ENCODE measurements around the gene PPP1R10.
A peak's percentile ranks its signal among the peaks of the same experiment; 100 is the strongest.
"Not testable (repeated sequence)": the region's sequence is repeated elsewhere in the genome, so short reads cannot be mapped to it uniquely, and the experiment has no call there.

Gene PPP1R10

DNA sequence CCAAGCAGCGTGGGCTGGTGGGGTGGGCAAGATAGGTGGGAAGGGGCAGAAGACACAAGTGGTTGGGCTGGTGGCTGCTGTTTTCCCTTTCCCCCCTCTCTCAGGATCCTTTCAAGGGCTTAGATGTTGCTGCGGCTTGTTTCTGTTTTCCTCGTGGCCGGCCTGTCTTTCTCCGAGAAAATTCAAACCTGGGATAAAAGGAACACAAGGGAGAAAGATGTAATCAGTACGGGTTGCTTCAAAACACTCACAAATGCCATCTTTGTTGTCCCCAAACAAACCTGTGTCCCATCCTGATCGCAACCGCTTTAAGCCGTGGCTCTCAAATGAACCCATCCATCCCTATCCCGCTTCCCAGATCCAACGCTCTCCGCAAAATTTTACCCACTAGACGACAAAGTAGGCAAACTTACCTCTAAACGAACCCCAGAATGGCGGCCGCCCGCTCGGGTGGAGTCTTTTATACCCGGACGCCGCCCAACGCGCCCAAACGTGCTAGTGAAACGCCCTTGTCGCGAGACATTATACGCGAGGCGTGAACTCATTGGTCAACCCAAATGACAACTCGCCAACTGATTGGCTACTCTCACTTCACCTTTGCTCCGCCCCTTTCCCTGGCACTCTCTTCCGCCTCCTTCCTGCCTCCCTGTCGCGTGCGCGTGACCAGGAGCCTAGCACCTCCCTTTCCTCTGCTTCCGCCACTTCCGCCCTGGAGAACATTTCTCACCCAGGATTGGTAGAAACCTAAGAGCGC is at the start of gene PPP1R10:
TSS of gene PPP1R10 (minus strand) at position 433 of the 754 bp plus-strand sequence. CDS start 7,299 bp downstream, outside the sequence.
- DNase-seq, result peak; percentile 100

DNA sequence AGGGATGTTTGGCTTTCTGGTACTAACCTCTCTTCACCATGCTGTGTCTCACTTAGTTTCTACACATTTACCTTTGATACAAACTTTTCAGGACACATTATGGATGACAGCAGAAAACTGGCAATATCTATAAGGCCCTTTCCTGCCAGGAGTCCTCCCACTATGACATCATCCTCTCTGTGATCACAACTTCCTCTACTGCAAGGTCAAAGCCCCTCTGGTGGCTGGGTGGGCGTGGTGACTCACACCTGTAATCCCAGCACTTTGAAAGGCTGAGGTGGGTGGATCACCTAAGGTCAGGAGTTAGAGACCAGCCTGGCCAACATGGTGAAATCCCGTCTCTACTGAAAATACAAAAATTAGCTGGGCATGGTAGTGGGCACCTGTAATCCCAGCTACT is 49.3 kb upstream of the PPP1R10 start:
- not testable (repeated sequence) for DNase-seq

DNA sequence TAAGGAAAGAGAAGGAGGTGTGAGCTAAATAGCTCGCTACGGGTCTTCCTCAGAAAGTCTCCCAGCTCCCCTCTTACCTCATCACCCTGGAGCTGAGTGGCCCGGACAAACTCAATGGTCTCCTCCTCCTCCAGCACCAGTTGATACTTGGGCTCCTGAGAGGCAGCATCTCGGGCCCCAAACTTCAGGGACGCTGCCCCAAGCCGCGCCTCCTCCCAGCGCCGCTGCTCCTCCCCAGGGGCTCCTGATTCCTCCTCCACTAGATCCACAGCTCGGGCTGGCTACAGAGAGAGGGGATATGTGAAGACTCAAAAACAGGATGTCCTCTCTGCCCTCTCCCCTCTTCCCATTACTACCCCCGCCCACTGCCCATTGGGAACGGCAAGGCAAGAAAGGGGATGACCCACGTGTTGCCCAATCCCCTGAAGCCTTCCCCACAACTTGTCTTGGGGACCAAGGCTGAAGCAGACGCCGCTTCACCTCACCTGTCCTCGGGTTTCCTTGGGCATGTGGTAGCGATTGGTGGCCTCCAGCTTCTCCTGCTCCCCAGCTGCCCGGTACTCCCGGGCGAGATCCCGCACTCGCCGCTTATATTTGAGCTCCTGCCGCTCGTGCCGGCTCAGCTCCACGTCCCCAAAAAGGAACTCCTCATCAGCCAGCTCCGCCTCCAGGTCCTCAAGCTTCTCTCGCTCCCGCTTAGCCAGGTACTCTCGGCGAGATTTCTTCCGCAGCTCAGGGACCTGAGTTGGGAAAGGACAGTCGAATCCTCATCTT is 48.1 kb upstream of the PPP1R10 start:
- DNase-seq, result no peak

DNA sequence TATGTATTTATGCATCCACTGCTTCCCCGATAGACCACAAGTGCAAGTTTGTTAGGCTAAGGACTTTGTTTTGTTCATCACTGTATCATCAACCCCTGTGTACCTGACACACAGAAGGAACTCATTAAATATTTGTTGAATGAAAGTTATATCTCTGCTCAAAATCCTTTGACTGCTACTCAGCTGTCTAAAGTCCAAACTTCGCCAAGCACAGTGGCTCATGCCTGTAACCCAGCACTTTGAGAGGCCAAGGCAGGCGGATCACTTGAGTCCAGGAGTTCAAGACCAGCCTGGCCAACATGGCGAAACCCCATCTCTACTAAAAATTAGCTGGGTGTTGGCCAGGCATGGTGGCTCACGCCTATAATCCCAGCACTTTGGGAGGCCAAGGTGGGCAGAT is 40.9 kb upstream of the PPP1R10 start:
- DNase-seq, result not testable (repeated sequence)

DNA sequence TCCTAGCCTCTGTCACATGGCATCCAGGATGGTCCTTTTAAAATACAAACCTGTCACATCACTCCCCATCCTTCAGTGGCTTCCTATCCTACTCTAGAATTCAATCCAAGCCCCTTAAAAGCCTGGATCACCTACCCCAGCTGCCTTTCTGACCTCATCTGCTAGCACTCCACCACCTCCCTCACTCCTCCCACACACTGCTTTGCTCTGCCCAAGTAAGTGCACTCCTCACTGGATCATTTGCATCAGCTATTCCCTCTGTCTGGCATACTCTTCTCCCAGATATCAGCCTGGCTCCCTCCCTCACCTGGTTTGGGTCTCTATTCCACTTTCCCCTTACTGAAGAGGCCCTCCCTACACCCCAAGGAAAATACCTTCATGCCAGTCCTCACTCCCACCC is 40.4 kb upstream of the PPP1R10 start:
- no peak for DNase-seq

DNA sequence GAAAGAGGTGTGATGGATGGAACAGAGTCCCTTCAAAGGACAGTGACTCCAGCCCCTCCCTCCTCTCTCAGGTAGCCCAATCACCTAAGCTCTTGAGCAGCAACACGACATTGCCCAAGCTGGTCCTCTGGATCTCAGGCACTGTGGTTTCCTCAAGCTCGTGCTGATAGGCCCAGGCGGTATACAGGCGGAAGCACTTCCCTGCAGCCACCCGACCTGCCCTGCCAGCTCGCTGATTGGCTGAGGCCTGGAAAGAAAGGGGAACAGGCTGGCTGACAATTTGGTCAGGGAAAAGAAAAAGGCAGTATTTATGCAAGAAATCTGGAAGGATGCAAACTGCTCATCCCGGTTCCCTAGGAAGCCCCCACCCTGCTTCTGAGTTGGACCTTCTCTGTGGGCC is 39.5 kb upstream of the PPP1R10 start:
- DNase-seq, result no peak

DNA sequence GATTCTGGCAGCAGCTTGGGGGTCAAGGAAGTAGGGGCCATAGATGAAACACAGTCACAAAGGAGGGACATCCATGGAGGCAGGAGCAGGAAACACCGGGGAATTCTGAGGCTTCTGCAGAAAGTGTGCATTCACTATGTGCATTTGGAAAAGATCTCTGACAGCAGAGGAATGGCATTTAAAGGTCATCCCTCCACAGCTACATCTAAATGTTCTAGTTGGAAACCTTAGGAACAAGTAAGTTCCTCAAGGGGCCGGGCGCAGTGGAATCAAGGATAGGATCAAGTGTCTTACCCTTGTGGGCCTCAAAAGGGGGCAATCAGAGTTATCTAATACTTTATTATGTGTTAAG is 38.7 kb upstream of the PPP1R10 start:
- no peak for DNase-seq

DNA sequence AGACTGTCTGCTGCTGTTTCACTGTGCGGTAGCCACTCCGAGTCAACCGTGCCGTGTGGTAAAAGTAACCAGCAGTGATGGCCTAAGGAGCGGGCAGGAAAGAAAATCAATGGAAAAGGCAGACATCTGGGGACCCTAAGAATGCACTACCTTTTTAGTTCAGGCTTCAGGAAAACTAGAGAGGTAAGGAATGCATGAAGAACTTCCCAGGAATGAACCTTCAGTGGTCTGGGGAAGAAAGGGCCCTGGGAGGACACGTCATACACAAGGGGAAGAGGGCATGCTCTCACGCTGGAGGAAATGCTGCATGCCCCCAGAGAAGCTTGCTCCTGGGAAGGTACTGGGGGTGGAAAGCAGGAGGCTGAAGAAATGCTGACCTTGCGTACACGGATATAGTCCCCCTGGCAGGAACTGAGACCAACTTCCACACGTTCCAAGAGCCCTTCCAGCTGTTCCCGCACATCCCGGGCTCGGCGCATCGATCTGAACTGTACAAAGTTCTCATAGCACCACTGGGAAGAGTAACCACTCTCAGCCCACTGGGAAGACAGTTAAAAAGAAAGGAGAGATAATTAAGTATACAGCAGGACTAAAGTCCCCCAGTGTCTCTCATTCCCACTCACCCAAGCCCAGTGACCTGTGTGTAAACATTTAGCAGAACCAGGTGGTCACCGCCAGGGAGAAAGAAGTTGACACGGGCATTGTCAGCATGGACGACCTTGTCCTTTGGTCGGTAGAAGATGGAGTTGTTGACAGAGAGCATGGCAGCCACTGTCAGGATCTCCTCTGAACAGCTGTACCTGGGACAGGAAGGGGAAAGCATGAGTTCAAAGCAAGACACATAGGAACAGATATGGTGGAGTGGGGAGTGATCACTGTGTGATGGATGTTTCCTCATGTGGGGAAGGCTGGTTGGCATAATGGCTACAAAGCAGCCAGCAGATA is 38.0 kb upstream of the PPP1R10 start:
- no peak for DNase-seq

DNA sequence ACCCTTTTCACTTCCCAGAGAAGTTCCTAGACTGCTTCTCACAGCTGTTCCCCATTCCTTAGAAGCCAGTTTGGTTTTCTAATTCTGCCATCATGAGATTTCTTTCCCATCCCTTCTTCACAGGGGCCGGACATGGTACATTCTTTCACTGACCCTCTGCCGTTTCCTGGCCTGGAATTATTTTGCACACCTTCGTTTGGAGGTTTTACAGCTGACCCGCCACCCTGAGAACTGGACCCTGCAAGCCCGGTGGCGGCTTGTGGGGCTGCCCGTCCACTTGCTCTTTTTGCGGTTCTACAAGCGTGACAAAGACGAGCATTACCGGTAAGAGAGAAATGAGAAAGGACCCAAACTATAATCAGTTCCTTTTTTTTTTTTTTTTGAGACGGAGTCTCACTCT is 34.1 kb upstream of the PPP1R10 start:
- DNase-seq, result no peak

DNA sequence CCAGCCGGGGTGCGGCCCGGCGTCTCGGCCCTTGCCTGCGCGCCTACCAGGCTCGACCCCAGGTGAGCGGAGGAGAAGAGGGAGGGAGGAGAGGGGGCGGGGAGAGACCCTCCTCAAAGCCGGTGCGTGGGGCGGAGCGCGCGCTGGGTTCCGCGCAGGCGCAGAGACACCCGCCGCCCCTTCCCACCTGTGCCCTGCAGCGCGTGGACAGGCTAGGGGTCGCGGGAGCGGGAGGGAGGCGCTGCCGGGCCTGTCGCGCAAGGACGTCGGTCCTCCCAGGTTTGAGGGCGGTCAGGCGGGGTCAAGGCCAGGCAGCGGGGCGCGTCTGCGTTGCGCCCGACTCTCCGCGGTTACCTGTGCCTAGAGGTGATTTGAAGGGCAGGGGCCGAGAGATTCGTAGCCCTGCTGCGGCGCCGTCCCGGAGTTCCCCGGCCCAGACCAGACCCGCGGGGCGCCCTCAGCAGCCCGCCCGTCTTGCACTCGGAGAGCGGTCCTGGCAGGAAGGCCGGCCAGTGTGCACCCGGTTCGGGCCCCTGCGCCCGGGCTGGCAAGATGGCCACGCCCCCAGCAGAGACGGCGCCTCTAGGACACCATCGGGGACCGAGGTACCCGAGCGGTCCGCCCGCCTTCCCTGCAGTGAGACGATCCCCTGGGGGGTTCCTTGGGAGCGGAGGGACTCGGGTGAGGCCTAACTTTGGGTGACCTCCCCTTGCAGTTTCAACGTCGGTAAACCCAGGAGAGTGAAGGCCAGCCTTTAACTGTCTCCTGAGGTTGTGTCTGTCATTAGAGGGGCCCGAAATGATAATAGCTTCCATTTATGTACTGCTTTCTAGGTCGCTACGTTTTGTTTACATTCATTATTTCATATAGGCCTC is 30.4 kb upstream of the PPP1R10 start:
- DNase-seq, result peak; percentile 40

DNA sequence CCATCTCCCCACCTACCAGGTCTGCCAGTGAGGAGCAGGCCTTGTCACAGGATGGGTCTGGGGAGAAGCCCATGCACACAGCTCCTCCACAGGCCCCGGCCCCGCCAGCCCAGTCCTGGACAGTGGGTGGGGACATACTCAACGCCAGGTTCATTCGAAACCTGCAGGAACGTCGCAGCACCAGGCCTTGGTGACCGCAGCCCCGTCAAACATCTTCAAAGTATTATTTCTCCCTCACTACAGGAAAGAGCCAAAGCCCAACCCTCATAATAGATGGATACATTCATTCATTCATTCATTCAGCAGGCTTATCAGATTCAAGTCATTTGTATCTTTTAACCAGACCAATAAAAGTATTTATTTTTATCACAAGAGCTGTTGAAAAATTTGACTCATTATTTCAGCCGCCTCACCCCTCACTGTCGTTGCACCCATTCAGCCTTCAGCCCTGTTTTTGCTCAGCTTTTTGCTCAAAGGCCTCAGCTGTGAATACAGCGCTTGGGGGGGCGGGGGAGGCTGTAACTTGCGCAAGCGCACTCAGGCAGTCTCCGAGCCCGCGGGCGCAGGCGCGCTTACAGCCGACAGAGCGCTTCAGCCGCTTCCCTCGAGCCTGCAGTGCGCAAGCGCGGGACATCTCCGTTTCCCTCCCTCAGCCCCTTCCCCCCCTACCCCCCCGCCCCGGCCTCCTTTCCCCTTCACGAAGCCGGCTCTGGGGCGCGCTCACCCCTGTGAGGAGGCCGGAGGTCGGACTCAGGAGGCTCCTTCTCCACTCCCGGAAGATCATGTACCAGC is 29.6 kb upstream of the PPP1R10 start, which contains the start of gene C6orf136:
TSS of gene C6orf136 (plus strand) at position 684 of the 792 bp plus-strand sequence. CDS start at position 783, 99 bp downstream.
- peak; percentile 92 for DNase-seq

DNA sequence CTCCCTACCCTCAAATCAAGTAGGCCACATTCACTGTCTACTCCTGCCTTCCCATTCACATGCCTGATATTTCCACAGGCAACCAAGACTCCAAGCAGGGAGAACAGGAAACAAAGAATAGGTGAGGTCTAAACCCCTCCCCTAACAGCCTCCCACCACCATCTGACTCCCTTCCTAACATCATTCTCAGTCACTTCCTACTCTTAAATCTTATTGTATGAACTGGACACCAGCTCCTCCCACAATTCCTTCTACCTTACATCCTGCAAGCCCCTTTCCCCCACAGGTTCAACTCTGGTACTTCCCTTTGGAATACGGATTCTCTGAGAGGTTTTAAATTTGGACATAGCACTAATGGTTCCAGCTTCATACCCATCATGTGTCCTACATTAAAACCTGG is 28.9 kb upstream of the PPP1R10 start:
- DNase-seq, result no peak

DNA sequence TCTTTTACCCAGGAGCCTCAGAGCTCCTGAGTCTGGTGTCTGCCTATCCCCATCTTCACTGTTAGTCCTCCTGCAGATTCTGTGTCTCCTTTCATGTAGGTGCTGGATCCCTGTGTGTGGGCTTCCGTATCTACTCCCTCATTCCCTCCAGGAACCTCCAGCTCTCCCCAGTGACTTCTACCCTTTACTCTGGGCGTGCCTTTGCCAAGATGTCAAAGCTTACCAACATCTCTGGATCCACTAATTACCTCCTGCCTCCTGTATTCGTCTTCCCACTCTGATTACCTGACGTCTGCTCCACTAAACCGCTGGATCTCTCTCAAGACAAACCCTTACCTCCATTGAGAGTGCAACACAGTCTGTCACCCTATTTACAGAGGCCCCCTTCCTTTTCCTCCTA is 27.7 kb upstream of the PPP1R10 start:
- no peak for DNase-seq

DNA sequence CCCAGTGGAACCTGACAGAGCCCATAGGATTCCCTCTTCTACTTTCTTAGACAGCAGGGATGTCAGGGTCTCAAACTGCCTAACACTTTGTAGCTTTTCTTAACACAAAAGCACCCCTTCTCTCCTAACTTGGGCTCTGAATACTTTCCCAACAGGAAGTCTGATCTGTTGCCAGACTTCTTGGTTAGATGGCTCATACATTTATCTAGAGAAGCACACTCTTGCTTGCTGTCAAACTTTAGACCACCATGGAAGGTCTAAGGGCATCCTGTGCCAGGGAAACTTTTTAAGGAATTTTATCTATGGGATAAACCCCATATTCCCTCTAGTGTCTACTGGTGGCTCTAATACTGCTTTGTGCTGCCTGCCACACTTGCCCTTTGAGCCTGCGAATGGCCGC is 26.6 kb upstream of the PPP1R10 start:
- DNase-seq, result no peak

DNA sequence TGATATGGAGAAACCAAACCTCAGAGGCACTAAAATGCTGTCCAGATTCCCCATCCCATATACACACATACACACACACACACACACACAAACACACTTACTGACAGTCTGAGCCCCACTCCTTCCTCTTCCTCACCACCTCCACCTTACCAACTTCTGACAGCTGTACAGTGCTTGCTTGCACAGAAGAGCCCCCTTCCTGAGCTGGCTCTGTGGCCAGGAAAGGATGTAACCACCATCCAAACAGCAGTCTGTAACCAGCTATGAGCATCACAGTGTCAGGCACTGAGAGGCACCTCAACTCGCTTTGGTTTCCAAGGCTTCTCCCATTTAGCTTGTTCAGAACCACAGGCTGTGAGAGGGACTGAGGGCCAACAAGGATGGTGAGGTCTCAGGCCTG is 24.0 kb upstream of the PPP1R10 start:
- no peak for DNase-seq

DNA sequence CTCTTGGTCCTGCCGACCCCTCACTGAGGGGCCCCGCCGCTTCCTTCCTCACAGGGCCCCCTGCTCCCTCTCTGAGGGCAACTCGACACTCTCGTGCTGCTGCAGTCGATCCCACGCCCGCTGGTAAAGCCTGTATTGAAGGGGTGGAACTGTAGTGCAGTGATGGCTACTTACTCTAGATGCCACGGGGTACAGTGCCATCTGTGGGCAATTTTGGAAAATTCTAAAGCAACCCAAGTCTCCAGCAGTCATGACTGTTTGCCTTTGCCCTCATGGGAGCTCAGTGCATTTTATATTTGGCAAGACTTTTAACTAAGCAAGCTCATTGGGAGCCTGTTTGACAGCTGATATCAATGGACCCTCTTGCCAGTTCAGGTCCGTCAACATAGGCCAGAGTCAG is 23.4 kb upstream of the PPP1R10 start:
- no peak for DNase-seq

DNA sequence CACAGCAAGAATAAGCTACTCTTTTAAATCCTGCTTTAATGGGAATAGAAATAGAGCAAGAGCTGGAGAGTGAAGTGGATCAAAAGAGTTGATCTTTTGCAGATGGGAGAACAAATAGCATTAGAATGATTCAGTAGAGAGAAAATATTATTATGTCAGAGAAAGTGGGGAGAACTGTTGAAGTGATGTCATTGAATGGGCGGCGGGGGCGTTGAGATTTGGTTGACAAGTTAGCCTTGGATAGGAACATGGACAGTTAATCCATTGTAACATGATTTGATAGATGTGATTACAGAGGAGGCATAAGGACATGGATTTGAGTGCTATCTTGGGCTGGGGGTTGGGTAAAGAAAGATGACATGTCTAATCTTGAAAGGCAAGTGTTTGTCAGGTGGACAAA is 18.8 kb upstream of the PPP1R10 start:
- DNase-seq, result no peak

DNA sequence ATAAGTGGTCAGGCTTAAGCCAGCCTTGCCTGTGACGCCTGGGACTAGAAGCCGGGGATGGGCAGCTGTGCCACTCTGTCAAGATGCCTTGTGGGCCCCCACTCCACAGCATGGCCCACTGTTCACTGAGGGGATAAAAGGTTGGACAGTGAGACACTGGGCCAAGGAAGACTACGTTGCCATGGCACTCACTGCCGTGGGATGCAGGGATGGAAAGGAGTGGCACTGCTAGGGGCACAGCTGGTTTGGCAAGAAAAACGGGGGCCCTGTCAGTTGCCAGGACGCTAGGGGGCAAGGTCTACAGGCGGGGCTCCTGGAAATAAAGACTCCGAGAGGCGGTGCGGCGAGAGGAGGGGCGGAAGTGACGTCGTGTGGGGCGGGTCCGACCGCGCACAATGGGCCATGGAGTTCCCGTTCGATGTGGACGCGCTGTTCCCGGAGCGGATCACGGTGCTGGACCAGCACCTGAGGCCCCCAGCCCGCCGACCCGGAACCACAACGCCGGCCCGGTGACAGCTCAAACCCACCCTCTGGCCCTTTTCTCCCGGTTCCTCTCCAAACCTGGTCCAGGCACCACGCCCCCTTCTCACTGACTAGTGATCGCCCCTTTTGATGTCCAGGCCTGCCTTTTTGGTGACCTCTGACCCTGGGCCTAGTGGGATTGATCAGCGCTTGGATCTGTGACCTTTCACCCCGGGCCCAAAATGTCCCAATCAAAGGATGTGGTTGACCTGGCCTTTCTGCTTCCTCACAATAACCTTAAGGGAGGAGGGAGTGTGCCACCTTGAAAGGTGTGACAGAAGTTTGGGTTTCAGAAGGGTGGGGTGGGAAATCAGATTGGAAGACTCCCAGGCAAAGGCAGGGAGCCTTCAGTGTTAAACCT is 9.7 kb upstream of the PPP1R10 start, which contains the start of gene ATAT1:
TSS of gene ATAT1 (plus strand) at position 391 of the 883 bp plus-strand sequence.
- DNase-seq, result peak; percentile 76

DNA sequence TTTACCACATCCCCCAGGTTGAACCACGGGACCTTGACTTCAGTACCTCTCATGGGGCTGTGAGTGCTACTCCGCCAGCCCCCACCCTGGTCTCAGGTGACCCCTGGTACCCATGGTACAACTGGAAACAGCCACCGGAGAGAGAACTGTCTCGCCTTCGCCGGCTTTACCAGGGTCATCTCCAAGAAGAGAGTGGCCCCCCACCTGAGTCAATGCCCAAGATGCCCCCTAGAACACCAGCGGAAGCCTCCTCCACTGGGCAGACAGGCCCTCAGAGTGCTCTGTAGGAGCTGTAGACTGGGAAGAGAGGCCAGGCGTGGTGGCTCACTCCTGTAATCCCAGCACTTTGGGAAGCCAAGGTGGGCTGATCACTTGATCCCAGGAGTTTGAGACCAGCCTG is 8.5 kb upstream of the PPP1R10 start:
- no peak for DNase-seq

DNA sequence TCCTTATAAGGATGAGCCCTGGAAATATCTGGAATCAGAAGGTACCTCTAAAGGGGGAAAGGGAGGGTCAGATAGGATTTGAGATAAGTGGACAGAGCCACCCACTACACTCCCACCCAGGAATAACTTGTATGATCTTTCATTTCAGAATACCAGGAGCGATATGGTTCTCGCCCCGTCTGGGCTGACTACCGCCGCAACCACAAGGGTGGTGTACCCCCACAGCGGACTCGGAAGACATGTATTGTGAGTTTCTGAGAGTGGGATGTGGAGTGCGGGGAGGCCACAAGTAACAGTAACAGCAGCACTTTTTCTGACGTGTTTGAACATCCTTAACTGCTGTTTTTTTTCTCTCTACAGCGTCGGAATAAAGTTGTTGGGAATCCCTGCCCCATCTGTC is 2.5 kb upstream of the PPP1R10 start:
- DNase-seq, result no peak
